ENCODE measurements around the gene CYP27C1. TPM values are rescaled to one million over a fixed set of nuclear protein-coding genes. Genes with fewer than 3 reads are reported as not detected.

Gene CYP27C1
- total RNA-seq, 1 experiment from 2014 or later, result not detected

- BruUV-seq (replicated peaks), result no TSS peak
- H3K27me3 ChIP-seq (ENCODE audit: insufficient read depth, low read length), result no peaks in the 10 kb centered on the region
- ATAC-seq, result no peak
- H3K9ac ChIP-seq (ENCODE audit: low read length), result no peak overlapping the region
- intact Hi-C loops (cut with micrococcal nuclease), result no loop called here
- no peak overlapping the region for H3K4me3 ChIP-seq (replicated peaks in 1 of 2; ENCODE audit: low read depth in 1 of 2, low read length in 2 of 2)
- H3K9me3 ChIP-seq (ENCODE audit: control insufficient read depth in 1 of 2, insufficient read depth in 1 of 2, low read depth in 1 of 2, low read length in 2 of 2), result no peaks in the 10 kb centered on the region
- no peak for TF ChIP-seq CEBPB (IDR thresholded peaks at IDR 0.05; ENCODE audit: low read depth)
- no peak for TF ChIP-seq FOSL1 (IDR thresholded peaks at IDR 0.05; ENCODE audit: low read depth)
- no peak for TF ChIP-seq MAX (IDR thresholded peaks at IDR 0.05)
- TF ChIP-seq POLR2AphosphoS5 (IDR thresholded peaks at IDR 0.05; ENCODE audit: low read depth, low read length), result no peak
- no peak for TF ChIP-seq EGR1 (IDR thresholded peaks at IDR 0.05; ENCODE audit: low read depth)
- TF ChIP-seq EZH2 (IDR thresholded peaks at IDR 0.05), result no peak
- TF ChIP-seq ATF3 (IDR thresholded peaks at IDR 0.05), result no peak
- no peak for TF ChIP-seq SIN3A (IDR thresholded peaks at IDR 0.05; ENCODE audit: low read depth)
- no peak overlapping the region for H3K4me2 ChIP-seq (ENCODE audit: low read length)
- CTCF ChIA-PET, result interaction anchor here (3.7 kb wide), 1 partner anchor 11 kb away, joined by 13 read pairs; no protein-coding TSS in a partner anchor
- H3K4me1 ChIP-seq (ENCODE audit: control insufficient read depth in 1 of 2, insufficient read depth in 2 of 2, low read length in 2 of 2), result peaks cover 0 to 5% of the 10 kb centered on the region in 2 experiments; a peak in 1 of 4 replicates
- POLR2A ChIA-PET, result no interaction called here
- H3K36me3 ChIP-seq (ENCODE audit: control insufficient read depth in 1 of 2, insufficient read depth in 2 of 2, low read length in 2 of 2), result no peaks in the 10 kb centered on the region
- no peak for DNase-seq (ENCODE audit: low read depth, low spot score)
- H2AFZ ChIP-seq (ENCODE audit: low read depth, low read length, poor library complexity, severe bottlenecking), result no peak overlapping the region
- no peaks in the 10 kb centered on the region for H3K79me2 ChIP-seq (ENCODE audit: insufficient read depth, low read length)
- no peaks in the 10 kb centered on the region for H4K20me1 ChIP-seq (ENCODE audit: insufficient read depth)
- no peak overlapping the region for H3K27ac ChIP-seq (ENCODE audit: low read depth, low read length)
- RAD21 ChIA-PET (ENCODE audit: low non-redundant PET in 1 of 2, low total read pairs in 2 of 2, uncharacterized antibody in 2 of 2, unreplicated experiment in 2 of 2), result no interaction called here
- no peaks in the 10 kb centered on the region for H3K9me2 ChIP-seq (ENCODE audit: insufficient read depth)
These were observed 11.8 kb downstream of the CYP27C1 start for GRCh38 chr2:127208313-127208712.

- H3K79me2 ChIP-seq (ENCODE audit: insufficient read depth, low read length), result no peaks in the 10 kb centered on the region
- RAD21 ChIA-PET (ENCODE audit: low non-redundant PET in 1 of 2, low total read pairs in 2 of 2, uncharacterized antibody in 2 of 2, unreplicated experiment in 2 of 2), result no interaction called here
- H3K36me3 ChIP-seq (ENCODE audit: control insufficient read depth in 1 of 2, insufficient read depth in 2 of 2, low read length in 2 of 2), result no peaks in the 10 kb centered on the region
- H3K27ac ChIP-seq (ENCODE audit: low read depth, low read length), result no peak overlapping the region
- no TSS peak for BruUV-seq (replicated peaks)
- CTCF ChIA-PET, result interaction anchor here (3.7 kb wide), 1 partner anchor 8 kb away, joined by 13 read pairs; no protein-coding TSS in a partner anchor
- no peaks in the 10 kb centered on the region for H3K9me3 ChIP-seq (ENCODE audit: control insufficient read depth in 1 of 2, insufficient read depth in 1 of 2, low read depth in 1 of 2, low read length in 2 of 2)
- ATAC-seq (no peak), DNase-seq (ENCODE audit: low read depth, low spot score) (no peak)
- no peak overlapping the region for H3K9ac ChIP-seq (ENCODE audit: low read length)
- intact Hi-C loops (cut with micrococcal nuclease), result no loop called here
- no peaks in the 10 kb centered on the region for H3K9me2 ChIP-seq (ENCODE audit: insufficient read depth)
- H4K20me1 ChIP-seq (ENCODE audit: insufficient read depth), result no peaks in the 10 kb centered on the region
- POLR2A ChIA-PET, result no interaction called here
- H3K4me3 ChIP-seq (replicated peaks in 1 of 2; ENCODE audit: low read depth in 1 of 2, low read length in 2 of 2), result no peak overlapping the region
- no peaks in the 10 kb centered on the region for H3K27me3 ChIP-seq (ENCODE audit: insufficient read depth, low read length)
- no peak overlapping the region for H3K4me2 ChIP-seq (ENCODE audit: low read length)
- H3K4me1 ChIP-seq (ENCODE audit: control insufficient read depth in 1 of 2, insufficient read depth in 2 of 2, low read length in 2 of 2), result peaks cover 0 to 5% of the 10 kb centered on the region in 2 experiments; a peak in 1 of 4 replicates
- no peak overlapping the region for H2AFZ ChIP-seq (ENCODE audit: low read depth, low read length, poor library complexity, severe bottlenecking)
- no peak for TF ChIP-seq YY1 (IDR thresholded peaks at IDR 0.05; ENCODE audit: extremely low read depth, insufficient replicate concordance, low read depth, low read length)
- TF ChIP-seq CBX3 (IDR thresholded peaks at IDR 0.05; ENCODE audit: low read depth), result no peak
- TF ChIP-seq FOSL1 (IDR thresholded peaks at IDR 0.05; ENCODE audit: low read depth), result no peak
- TF ChIP-seq REST (IDR thresholded peaks at IDR 0.05; ENCODE audit: low read depth), result no peak
- TF ChIP-seq ELF1 (IDR thresholded peaks at IDR 0.05; ENCODE audit: borderline replicate concordance, low read depth), result no peak
- no peak for TF ChIP-seq SRF (IDR thresholded peaks at IDR 0.05; ENCODE audit: low read depth)
- no peak for TF ChIP-seq CTCF (IDR thresholded peaks at IDR 0.05 in 2 of 3, conservative IDR thresholded peaks at IDR 0.05 in 1 of 3; ENCODE audit: borderline replicate concordance in 1 of 3, insufficient read depth in 1 of 3, low read depth in 2 of 3, low read length in 2 of 3)
- TF ChIP-seq SIN3A (IDR thresholded peaks at IDR 0.05; ENCODE audit: low read depth), result no peak
These were observed 14.6 kb downstream of the CYP27C1 start for GRCh38 chr2:127205218-127206125.
